COLO668 (cell line): Measurements from ENCODE around the gene PTGES2.
A peak's percentile ranks its signal among the peaks of the same experiment; 100 is the strongest.
"Not testable (repeated sequence)": the region's sequence is repeated elsewhere in the genome, so short reads cannot be mapped to it uniquely, and the experiment has no call there.

Experiments
- DNase-seq: peaks from one replicate; lab custom pipeline; 2025; ENCODE audit not compliant: unreplicated experiment; lab: John Stamatoyannopoulos, UW

PTGES2 gene

DNA sequence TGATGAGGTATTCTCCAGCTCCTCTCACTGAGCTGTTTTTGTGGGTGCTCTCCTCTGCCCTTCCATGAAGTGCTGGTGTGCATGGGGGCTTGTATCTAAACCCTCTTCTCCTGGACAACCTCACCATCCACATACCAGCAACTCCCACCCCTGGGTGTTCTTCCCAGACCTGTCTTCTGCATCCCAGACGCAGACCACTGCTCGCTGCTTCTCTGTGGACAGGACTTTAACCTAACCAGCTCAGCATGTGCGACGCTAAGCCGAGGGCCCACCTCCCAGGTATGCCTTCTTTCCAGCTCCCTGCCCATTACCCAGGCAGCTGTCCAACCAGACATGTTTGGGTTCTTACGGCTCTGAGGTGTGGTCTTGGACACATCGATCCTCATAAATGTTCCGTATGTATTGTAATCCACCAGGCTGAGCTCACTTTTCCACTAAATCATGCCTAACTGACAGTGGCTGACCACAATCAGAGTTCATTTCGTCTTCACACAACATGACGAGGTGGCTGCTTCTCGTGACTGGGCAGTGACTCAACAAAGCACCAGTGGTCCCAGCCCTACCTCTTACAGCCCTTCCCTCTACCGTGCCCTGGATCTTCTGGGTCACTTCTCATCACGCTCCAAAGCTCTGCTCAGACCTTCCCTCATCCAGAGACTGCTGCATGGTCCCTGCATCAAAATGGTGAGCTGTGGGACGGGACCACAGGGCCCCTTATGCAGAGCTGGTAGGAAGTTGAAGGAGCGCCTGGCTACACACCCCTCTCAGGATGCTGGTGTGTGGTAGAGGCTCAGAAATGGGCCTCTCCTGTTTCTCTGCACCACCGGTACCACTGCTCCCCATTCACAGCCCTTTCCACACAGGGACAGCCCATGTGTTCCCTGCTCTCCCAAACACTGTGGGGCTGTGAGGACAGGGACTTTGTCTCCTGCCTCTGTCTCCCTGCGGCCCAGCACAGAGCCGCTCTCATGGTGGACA lies 9.6 kb upstream of the PTGES2 start:
- no peak for DNase-seq

GRCh38 chr9:128135561-128135960 lies 8.0 kb upstream of the PTGES2 start:
- not testable (repeated sequence) for DNase-seq

DNA sequence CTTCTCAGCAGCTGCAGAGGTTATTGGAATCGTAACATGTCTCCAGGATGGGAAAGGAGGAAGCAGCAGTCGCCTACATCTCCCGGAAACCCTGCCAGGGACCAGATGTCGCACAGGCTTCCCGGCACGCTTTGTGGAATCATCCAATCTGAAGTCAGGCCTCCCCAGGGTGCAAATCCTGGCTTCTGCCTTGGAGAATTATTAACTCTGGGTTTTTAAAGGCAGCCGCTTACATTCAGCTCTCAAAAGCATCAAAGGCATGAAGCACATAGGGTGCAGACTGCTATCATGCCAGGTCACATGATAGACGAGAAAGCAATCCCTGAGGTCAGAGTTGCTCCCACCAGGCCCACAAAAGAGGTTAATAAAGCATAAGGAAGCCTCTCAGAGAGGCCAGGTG lies 4.6 kb upstream of the PTGES2 start:
- DNase-seq: peak; percentile 84

DNA sequence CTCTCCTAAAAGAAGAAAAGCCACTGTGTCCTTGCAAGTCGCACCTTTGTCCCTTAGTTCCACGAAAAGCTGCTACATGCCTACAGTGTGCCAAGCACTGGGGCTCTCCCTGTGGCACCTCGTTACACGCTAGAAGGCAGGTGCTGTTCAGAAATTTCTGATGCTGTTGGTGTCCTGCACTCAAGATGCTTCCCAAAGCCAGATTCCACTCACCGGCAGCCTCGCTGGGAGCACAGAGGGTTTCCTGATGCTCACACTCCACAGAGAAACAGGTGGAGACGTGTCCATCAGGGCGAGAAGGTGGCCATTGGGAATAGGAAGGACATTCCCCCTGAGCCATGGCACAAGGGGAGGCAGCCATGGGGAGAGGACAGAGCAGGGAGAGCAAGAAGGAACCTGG lies 3.8 kb upstream of the PTGES2 start:
- DNase-seq: peak; percentile 38

DNA sequence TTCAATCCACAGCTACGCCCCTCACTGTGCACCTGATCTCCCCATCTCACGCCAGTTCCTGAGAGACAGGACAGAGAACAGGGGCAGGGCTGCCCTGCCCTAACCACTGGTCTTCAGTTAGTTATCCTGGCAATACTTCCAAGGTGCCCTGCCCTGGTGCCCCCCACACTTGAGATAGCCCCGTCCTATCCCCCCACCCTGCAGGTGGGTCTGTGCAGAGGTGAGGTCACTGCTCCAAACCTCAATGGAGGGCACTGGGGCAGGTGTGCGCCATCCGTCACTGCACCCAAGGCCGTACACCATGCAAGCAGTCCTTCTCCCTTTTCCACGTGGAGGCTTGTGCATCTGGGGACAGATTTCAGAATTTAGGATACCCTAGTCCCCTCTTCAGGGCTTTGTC lies 3.1 kb upstream of the PTGES2 start:
- not testable (repeated sequence) for DNase-seq

- DNase-seq: not testable (repeated sequence)
Measured at GRCh38 chr9:128129976-128130590, 2.6 kb upstream of the PTGES2 start.

GRCh38 chr9:128128836-128129590 lies 1.5 kb upstream of the PTGES2 start:
- DNase-seq: peak; percentile 39

- peak; percentile 89 for DNase-seq
Measured at GRCh38 chr9:128127990-128128835, 684 bp upstream of the PTGES2 start.

DNA sequence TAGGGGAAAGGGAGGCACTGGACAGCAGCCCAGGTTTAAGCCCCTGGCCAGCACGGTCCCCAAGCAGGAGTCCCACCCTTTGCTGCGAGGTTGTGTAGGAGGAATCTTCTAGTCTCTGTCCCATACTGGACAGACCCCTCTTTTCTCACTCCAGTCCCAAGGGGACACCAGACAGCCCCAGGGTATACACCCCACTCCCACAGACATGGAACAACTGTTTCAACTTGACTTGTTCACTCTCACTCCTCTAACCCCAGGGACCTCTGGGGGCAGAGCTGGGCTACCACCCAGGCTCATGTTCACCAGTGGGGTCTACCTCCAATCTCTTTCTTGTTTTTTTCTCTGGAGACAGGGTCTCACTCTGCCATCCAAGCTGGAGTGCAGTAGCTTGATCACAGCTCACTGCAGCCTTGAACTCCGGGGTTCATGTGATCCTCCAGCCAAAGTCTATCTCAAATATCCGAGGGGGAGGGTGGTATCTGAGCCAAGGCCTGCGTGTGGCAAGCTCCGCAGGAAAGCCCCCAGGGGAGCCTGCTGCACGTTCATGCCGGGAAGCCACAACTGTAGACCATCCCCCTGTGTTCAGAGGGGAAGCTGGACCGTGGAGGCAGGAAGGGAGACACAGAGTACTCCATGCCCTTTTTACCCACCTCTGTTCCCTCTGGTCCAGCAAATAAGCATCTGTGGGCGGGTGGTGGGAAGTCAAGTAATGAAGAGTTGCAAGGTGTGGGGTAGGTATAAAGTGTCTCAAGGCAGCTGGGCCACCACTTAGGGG lies 1.8 kb downstream of the PTGES2 start:
- DNase-seq: no peak

- DNase-seq: peak; percentile 78
Measured at GRCh38 chr9:128124873-128125579, 2.5 kb downstream of the PTGES2 start.

DNA sequence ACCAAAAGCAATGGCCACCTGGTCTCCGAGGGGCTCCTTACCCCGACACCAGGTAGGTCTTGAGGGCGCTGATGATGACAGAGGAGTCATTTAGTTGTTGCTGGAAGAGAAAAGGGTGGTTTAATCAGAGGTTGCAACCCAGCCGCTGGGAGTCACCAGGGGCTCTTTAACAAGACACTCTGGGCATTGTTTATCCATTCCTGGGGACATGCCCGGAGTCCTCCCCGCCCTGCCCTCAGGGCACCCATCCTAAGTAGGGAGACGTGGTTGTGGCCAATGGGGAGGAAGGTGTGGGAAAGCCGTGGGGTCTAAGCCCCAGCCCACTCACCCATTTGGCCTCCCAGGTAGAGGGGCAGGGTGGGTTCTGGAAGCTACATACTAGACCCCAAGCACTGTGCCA lies 3.1 kb downstream of the PTGES2 start:
- DNase-seq: no peak

DNA sequence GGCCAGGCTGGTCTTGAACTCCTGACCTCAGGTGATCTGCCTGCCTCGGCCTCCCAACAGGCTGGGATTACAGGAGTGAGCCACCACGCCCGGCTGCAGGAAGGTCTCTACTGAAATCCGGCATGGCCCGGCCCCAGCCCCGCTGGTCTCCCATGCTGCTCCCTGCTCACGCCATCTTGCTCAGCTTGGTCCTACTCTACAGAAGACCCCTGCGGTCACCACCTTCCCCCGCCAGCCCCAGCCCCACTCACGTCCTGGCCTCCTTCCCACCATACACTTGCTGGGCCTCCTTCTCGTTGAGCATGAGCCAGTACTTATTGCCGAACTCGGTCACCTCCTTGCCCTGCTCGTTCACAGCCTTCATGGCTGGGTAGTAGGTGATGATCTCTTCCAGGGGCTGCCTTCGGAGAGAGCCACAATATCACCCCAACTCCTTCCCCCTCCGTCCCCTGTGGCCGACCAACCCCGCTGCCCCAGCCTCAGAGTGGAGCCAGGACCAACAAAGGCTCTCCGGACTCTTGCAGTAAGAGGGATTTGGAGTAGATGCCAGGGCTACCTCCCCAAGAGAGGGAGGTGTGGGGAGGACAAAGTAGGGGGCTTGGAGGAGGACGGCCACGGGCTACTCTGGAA lies 4.0 kb downstream of the PTGES2 start:
- DNase-seq: no peak

GRCh38 chr9:128122809-128123175 lies 4.7 kb downstream of the PTGES2 start:
- DNase-seq: no peak

GRCh38 chr9:128121924-128122808 lies 5.4 kb downstream of the PTGES2 start:
- DNase-seq: no peak

- no peak for DNase-seq
Measured at GRCh38 chr9:128121466-128121810, 6.1 kb downstream of the PTGES2 start.

GRCh38 chr9:128120741-128121465 lies 6.6 kb downstream of the PTGES2 start:
- no peak for DNase-seq

DNA sequence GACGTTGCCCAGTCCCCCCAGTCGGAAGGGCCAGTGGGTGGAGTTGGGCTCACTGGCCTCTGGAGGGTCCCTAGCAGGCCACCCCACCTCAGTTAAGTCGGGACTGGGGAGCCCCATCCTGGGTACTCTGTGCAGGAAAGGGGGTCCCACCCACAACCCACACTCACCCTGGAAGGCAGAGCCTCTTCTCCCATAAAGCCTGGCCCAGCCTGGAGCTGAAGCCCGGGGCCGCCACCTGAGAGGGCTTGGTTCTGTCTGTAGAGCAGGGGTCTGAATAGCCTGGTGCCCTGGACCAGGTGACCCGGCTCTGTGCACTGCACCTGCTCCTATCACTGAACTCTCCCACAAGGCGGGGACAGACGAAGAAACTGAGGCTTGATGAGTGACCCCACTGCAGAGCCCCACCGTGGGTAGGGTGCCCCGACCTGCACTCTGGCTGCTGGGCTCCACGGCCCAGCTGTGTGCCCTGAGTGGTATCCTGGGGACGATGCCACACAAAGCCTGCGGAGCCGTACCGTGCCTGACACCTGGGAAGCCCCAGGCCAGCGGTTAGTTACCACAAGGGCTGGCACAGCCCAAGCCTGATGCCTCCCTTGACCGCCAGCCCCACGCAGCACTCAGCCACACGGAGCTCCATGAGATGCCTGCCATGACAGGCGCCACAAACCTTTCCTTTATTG lies 7.3 kb downstream of the PTGES2 start:
- no peak for DNase-seq
